Stimulated activated CD4-positive, alpha-beta T cell treated with anti-CD3 and anti-CD28 coated beads, Interleukin-2, amount 100 ng/mL, for 24 hours (primary cell): Measurements from ENCODE around the gene SIRT6.
A peak's percentile ranks its signal among the peaks of the same experiment; 100 is the strongest.
"Not testable (repeated sequence)": the region's sequence is repeated elsewhere in the genome, so short reads cannot be mapped to it uniquely, and the experiment has no call there.

Experiments
- DNase-seq, 2 donors: peaks; one replicate each; pipeline ENCODE4 v3.0.0-alpha.2; 2020

SIRT6 gene

GRCh38 chr19:4182084-4182810, at the start of gene SIRT6, which contains the start of gene ANKRD24:
Gene SIRT6 (minus strand): TSS chr19:4182563. CDS start chr19:4182539, 24 bp downstream.
Gene ANKRD24 (plus strand): TSS chr19:4182689. CDS start chr19:4186426, 3,737 bp downstream.
- DNase-seq: peak; percentile 96 to 97

GRCh38 chr19:4232139-4232538, 49.8 kb upstream of the SIRT6 start:
- not testable (repeated sequence) for DNase-seq

- DNase-seq: not testable (repeated sequence)
These were observed 49.2 kb upstream of the SIRT6 start for GRCh38 chr19:4231521-4231920.

- DNase-seq: not testable (repeated sequence)
These were observed 47.9 kb upstream of the SIRT6 start for GRCh38 chr19:4230237-4230636.

- peak; percentile 62 to 70 for DNase-seq
These were observed 47.0 kb upstream of the SIRT6 start, which contains the start of gene EBI3 for GRCh38 chr19:4229179-4229931. Gene EBI3 (plus strand): TSS chr19:4229523. CDS start chr19:4229551, 28 bp downstream.

- DNase-seq: no peak
These were observed 46.4 kb upstream of the SIRT6 start for GRCh38 chr19:4228765-4229178.

- DNase-seq: no peak
These were observed 45.4 kb upstream of the SIRT6 start for GRCh38 chr19:4227771-4228170.

- DNase-seq: no peak
These were observed 43.5 kb upstream of the SIRT6 start for GRCh38 chr19:4225885-4226284.

- DNase-seq: no peak
These were observed 42.1 kb upstream of the SIRT6 start for GRCh38 chr19:4224470-4224869.

GRCh38 chr19:4220188-4220587, 37.8 kb upstream of the SIRT6 start:
- no peak for DNase-seq

GRCh38 chr19:4218523-4218922, 36.2 kb upstream of the SIRT6 start:
- not testable (repeated sequence) for DNase-seq

GRCh38 chr19:4217429-4218264, 35.3 kb upstream of the SIRT6 start:
- no peak for DNase-seq

GRCh38 chr19:4216846-4217245, 34.5 kb upstream of the SIRT6 start:
- DNase-seq: no peak

GRCh38 chr19:4215807-4216206, 33.4 kb upstream of the SIRT6 start:
- DNase-seq: no peak

GRCh38 chr19:4213116-4213515, 30.8 kb upstream of the SIRT6 start:
- no peak for DNase-seq

GRCh38 chr19:4210166-4210731, 27.9 kb upstream of the SIRT6 start:
- no peak for DNase-seq

GRCh38 chr19:4208385-4209094, 26.2 kb upstream of the SIRT6 start:
- no peak for DNase-seq

GRCh38 chr19:4206818-4207484, 24.6 kb upstream of the SIRT6 start:
- no peak for DNase-seq

- DNase-seq: no peak
These were observed 19.4 kb upstream of the SIRT6 start for GRCh38 chr19:4201798-4202197.

GRCh38 chr19:4200940-4201542, 18.7 kb upstream of the SIRT6 start:
- no peak for DNase-seq

- DNase-seq: no peak
These were observed 17.4 kb upstream of the SIRT6 start for GRCh38 chr19:4199699-4200293.
